ENCODE measurements around the gene USP10.

The USP10 gene

GRCh38 chr16:84712138-84712671 lies 12.4 kb downstream of the USP10 start:
- no peak for ATAC-seq
- TF ChIP-seq, protein P1, sequence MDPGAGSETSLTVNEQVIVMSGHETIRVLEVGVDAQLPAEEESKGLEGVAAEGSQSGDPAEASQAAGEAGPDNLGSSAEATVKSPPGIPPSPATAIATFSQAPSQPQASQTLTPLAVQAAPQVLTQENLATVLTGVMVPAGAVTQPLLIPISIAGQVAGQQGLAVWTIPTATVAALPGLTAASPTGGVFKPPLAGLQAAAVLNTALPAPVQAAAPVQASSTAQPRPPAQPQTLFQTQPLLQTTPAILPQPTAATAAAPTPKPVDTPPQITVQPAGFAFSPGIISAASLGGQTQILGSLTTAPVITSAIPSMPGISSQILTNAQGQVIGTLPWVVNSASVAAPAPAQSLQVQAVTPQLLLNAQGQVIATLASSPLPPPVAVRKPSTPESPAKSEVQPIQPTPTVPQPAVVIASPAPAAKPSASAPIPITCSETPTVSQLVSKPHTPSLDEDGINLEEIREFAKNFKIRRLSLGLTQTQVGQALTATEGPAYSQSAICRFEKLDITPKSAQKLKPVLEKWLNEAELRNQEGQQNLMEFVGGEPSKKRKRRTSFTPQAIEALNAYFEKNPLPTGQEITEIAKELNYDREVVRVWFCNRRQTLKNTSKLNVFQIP (CRISPR knock-in tag; IDR thresholded peaks at IDR 0.05; ENCODE audit: borderline replicate concordance, low read depth) = no peak
- TF ChIP-seq CREB5 (CRISPR knock-in tag; IDR thresholded peaks at IDR 0.05; ENCODE audit: low read depth) = no peak
- TF ChIP-seq CSDC2 (CRISPR knock-in tag; IDR thresholded peaks at IDR 0.05) = no peak
- no peak for TF ChIP-seq ZFP3 (CRISPR knock-in tag; IDR thresholded peaks at IDR 0.05)
- TF ChIP-seq ZNF8 (CRISPR knock-in tag; IDR thresholded peaks at IDR 0.05) = no peak
- TF ChIP-seq ZNF565 (CRISPR knock-in tag; conservative IDR thresholded peaks at IDR 0.05; ENCODE audit: low read depth) = no peak
- no peak for TF ChIP-seq GLIS3 (CRISPR knock-in tag; IDR thresholded peaks at IDR 0.05)
- no peak for TF ChIP-seq ZNF70 (CRISPR knock-in tag; IDR thresholded peaks at IDR 0.05)
- TF ChIP-seq, protein P2, sequence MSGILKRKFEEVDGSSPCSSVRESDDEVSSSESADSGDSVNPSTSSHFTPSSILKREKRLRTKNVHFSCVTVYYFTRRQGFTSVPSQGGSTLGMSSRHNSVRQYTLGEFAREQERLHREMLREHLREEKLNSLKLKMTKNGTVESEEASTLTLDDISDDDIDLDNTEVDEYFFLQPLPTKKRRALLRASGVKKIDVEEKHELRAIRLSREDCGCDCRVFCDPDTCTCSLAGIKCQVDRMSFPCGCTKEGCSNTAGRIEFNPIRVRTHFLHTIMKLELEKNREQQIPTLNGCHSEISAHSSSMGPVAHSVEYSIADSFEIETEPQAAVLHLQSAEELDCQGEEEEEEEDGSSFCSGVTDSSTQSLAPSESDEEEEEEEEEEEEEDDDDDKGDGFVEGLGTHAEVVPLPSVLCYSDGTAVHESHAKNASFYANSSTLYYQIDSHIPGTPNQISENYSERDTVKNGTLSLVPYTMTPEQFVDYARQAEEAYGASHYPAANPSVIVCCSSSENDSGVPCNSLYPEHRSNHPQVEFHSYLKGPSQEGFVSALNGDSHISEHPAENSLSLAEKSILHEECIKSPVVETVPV (CRISPR knock-in tag; IDR thresholded peaks at IDR 0.05) = no peak

DNA sequence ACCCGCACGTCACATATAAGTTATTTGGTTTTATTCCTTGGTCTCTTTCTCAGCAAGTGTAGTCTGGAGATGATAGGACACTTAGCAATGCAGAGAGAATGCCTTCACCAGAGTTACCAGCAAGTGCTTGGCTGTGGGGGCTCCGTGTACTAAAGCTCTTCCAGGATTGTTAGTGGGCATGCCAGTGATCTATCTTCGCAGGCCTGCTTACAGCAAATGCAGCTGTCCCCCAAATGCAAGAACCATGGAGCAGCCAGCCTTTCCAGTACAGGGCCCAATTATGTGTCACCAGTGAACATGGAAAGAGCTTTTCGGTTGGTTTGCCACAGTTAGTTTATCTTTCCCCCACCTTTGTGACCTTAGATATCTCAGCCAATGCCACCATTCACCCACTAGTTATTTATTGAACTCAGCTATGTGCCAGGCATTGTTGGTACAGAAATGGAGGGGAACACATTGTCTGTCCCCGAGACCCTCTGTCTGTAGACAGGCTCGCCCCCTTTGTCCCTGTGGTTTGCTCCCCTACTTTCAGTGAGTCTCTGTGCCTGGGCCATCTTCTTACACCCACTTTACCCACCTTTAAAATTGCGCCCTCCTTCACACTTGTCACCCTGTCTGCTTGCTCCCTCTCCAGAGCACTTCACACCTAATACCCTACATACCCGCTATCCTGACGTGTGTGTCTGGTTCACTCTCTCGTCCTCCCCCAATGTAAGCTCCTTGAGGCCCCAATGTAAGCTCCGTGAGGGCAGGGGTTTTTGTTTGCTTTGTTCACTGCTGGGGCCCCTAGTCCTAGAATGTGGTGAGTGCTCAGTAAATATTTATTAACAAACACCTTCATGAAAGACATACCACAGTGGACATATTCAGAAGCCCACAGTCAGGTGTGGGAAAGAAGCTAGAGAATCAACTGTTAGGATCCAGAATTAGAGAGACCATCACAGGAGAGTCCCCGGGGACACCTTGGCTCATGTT lies 13.3 kb downstream of the USP10 start:
- no peak for ATAC-seq

DNA sequence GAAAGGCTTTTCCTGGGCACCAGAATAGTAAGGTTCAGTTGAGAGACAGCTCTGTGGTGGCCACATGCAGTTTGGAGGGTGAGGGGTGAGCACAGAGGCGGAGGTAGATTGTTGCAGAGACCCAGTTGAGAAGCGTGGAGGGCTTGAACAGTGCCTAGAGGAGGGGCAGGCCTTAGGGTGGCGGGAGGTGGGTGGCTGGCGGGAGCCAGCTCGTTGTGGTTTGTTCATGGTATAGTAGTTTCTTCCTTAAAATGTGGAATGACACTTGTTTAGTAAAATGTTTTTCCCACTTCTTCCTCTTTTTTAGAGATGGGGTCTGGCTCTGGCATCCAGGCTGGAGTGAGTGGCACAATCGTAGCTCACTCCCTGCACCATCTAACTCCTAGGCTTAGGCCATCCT lies 14.2 kb downstream of the USP10 start:
- ATAC-seq = no peak

More for the DNA sequence above, 13.3 kb downstream of the USP10 start:
- no peak for TF ChIP-seq BACH2 (CRISPR knock-in tag; IDR thresholded peaks at IDR 0.05; ENCODE audit: borderline replicate concordance)
- TF ChIP-seq, protein P1 (CRISPR knock-in tag; IDR thresholded peaks at IDR 0.05; ENCODE audit: borderline replicate concordance, low read depth) = no peak

More for the DNA sequence above, 14.2 kb downstream of the USP10 start:
- TF ChIP-seq TCF4 (CRISPR knock-in tag; IDR thresholded peaks at IDR 0.05; ENCODE audit: borderline replicate concordance) = no peak
- TF ChIP-seq ESRRG (CRISPR knock-in tag; IDR thresholded peaks at IDR 0.05) = no peak
- TF ChIP-seq ZNF565 (CRISPR knock-in tag; conservative IDR thresholded peaks at IDR 0.05; ENCODE audit: low read depth) = no peak
- no peak for TF ChIP-seq ZFP30 (CRISPR knock-in tag; IDR thresholded peaks at IDR 0.05)
- no peak for TF ChIP-seq OSR1 (CRISPR knock-in tag; IDR thresholded peaks at IDR 0.05)
- TF ChIP-seq ZNF70 (CRISPR knock-in tag; IDR thresholded peaks at IDR 0.05) = no peak
- no peak for TF ChIP-seq TOX (CRISPR knock-in tag; IDR thresholded peaks at IDR 0.05; ENCODE audit: borderline replicate concordance)
- TF ChIP-seq ZC3H10 (CRISPR knock-in tag; IDR thresholded peaks at IDR 0.05) = no peak
- no peak for TF ChIP-seq PATZ1 (CRISPR knock-in tag; IDR thresholded peaks at IDR 0.05; ENCODE audit: borderline replicate concordance)
- TF ChIP-seq, protein P1 (CRISPR knock-in tag; IDR thresholded peaks at IDR 0.05; ENCODE audit: borderline replicate concordance, low read depth) = no peak
- TF ChIP-seq, protein P2 (CRISPR knock-in tag; IDR thresholded peaks at IDR 0.05) = no peak

Measured in SK-N-SH treated with all-trans-retinoic acid at 6 μM for 48 hours (cell line).